Stimulated activated CD4-positive, alpha-beta T cell treated with anti-CD3 and anti-CD28 coated beads, Interleukin-4, amount 100 ng/mL, for 48 hours (primary cell): ENCODE results near the gene DNAJC7.
A peak's percentile ranks its signal among the peaks of the same experiment; 100 is the strongest.
"Not testable (repeated sequence)": the region's sequence is repeated elsewhere in the genome, so short reads cannot be mapped to it uniquely, and the experiment has no call there.

ENCODE experiments used
- DNase-seq, 2 donors: peaks; one replicate each; pipeline ENCODE4 v3.0.0-alpha.2; 2020; ENCODE audit warnings: low read depth in 2 of 2

Gene DNAJC7

GRCh38 chr17:42041619-42042018 lies 24.4 kb upstream of the DNAJC7 start:
- DNase-seq: no peak

- DNase-seq: no peak
These were observed 23.6 kb upstream of the DNAJC7 start for GRCh38 chr17:42040818-42041217.

- no peak for DNase-seq
These were observed 22.8 kb upstream of the DNAJC7 start for GRCh38 chr17:42039794-42040763.

- no peak for DNase-seq
These were observed 21.2 kb upstream of the DNAJC7 start for GRCh38 chr17:42038221-42038973.

GRCh38 chr17:42034059-42034458 lies 16.8 kb upstream of the DNAJC7 start:
- no peak for DNase-seq

- no peak for DNase-seq
These were observed 14.3 kb upstream of the DNAJC7 start for GRCh38 chr17:42031584-42031983.

- no peak for DNase-seq
These were observed 11.5 kb upstream of the DNAJC7 start for GRCh38 chr17:42028791-42029127.

- DNase-seq: no peak
These were observed 10.9 kb upstream of the DNAJC7 start for GRCh38 chr17:42027961-42028790.

GRCh38 chr17:42027590-42027889 lies 10.3 kb upstream of the DNAJC7 start:
- DNase-seq: no peak

- no peak for DNase-seq
These were observed 9.8 kb upstream of the DNAJC7 start for GRCh38 chr17:42026857-42027589.

GRCh38 chr17:42025936-42026335 lies 8.7 kb upstream of the DNAJC7 start:
- DNase-seq: no peak

GRCh38 chr17:42025191-42025579 lies 7.9 kb upstream of the DNAJC7 start:
- DNase-seq: no peak

- DNase-seq: no peak
These were observed 6.5 kb upstream of the DNAJC7 start for GRCh38 chr17:42023524-42024349.

- DNase-seq: not testable (repeated sequence)
These were observed 3.6 kb upstream of the DNAJC7 start for GRCh38 chr17:42020845-42021244.

GRCh38 chr17:42019509-42020404 lies 2.5 kb upstream of the DNAJC7 start, which contains the start of gene NKIRAS2:
NKIRAS2 (plus strand) TSS chr17:42020090; CDS start chr17:42021578, 1,488 bp downstream.
- DNase-seq: peak; percentile 93 to 96

- no peak for DNase-seq
These were observed 1.7 kb upstream of the DNAJC7 start for GRCh38 chr17:42018988-42019387.

- DNase-seq: no peak
These were observed 1.1 kb upstream of the DNAJC7 start for GRCh38 chr17:42018339-42018738.

GRCh38 chr17:42017866-42018200 lies 594 bp upstream of the DNAJC7 start:
- peak in 1 of 2 donors; percentile 16 for DNase-seq

- DNase-seq: no peak
These were observed 818 bp downstream of the DNAJC7 start for GRCh38 chr17:42016411-42016831.

- not testable (repeated sequence) for DNase-seq
These were observed 3.5 kb downstream of the DNAJC7 start for GRCh38 chr17:42013740-42014139.
